GM12892 (cell line): ENCODE data around the gene RGR.

Experiments
- DNase-seq: peaks from one replicate; pipeline ENCODE4 v3.0.0; 2011; ENCODE audit not compliant: insufficient read length
- FAIRE-seq: peaks from 2 replicates; lab custom pipeline; 2011; peaks lifted over from hg19 to GRCh38; lab: Jason Lieb, UNC
- POLR2A ChIP-seq: IDR thresholded peaks from 2 replicates; pipeline ENCODE4 v1.6.1; 2011; ENCODE audit warnings: low read depth, low read length, control low read depth
- POLR2AphosphoS5 ChIP-seq: IDR thresholded peaks from 2 replicates; pipeline ENCODE4 v1.6.1; 2011; ENCODE audit warnings: low read depth, low read length, control low read depth
- TAF1 ChIP-seq: IDR thresholded peaks from 2 replicates; pipeline ENCODE4 v1.6.1; 2011; ENCODE audit warnings: low read depth, mild to moderate bottlenecking, control low read depth, low read length, borderline replicate concordance

The RGR gene

GRCh38 chr10:84308481-84309304 is 63.8 kb downstream of the RGR start:
- FAIRE-seq (no peak), DNase-seq (no peak)
- TF ChIP-seq POLR2A: no peak
- no peak for TF ChIP-seq POLR2AphosphoS5
- TF ChIP-seq TAF1: no peak
